DND-41 (cell line): ENCODE measurements around the gene ADAMTSL2.

Experiments
- EZH2 ChIP-seq: IDR thresholded peaks from 3 replicates; pipeline ENCODE4 v1.6.1; 2012; ENCODE audit warnings: borderline replicate concordance, low read depth, mild to moderate bottlenecking, moderate library complexity, low read length, inconsistent platforms; ENCODE audit not compliant: severe bottlenecking
- TF ChIP-seq, protein P1 (sequence below): IDR thresholded peaks from 2 replicates; pipeline ENCODE4 v1.5.1; 2012; ENCODE audit warnings: borderline replicate concordance, low read length, moderate library complexity, mild to moderate bottlenecking; ENCODE audit not compliant: poor library complexity, severe bottlenecking; ENCODE audit errors: extremely low read depth

DNA sequence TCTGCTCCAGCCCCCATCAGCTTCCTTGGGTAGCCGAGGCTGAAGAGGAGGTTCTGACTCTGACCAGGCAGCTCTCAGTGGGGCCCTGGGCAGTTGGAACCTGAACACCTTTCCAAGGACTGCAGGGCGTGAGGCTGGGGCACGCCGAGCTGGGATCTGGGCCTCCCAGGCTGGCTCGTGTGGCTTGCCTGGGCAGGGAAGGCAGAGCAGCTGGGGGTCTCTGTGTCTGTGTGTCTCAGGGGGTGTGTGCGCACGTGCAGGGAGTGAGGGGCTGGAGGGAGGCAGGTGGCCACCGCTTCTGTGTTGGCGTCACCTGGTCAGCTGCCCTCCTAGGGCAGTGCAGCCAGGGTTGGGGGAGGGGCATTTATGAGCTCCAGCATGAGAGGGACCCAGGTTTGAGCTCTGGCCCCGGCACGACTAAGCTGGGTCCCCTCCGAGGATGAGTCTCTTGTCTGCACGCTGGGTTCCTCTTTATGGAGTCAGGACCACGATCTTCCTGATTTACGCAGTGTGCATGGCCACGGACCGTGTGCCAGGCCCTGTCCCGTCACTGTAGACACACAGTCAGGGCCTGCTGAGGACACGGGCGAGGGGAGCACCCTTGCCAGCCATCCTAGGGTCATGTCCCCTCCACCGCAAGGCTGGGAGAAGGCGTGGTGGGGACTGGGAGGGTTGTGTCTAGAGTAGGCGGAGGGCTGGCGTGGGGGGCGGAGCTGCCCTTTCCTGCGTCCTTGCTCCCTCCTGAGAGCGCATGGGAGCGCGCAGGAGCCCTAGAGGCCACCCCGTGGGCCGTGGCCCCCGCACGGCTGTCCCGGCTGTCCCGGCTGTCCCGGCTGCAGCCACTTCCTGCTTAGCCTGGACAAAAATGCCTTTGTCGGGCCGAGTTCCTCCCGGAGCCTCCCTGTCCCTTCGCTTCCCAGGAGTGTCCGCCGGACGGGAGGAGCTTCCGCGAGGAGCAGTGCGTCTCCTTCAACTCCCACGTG, 4.6 kb downstream of the ADAMTSL2 start:
- TF ChIP-seq, protein P1, sequence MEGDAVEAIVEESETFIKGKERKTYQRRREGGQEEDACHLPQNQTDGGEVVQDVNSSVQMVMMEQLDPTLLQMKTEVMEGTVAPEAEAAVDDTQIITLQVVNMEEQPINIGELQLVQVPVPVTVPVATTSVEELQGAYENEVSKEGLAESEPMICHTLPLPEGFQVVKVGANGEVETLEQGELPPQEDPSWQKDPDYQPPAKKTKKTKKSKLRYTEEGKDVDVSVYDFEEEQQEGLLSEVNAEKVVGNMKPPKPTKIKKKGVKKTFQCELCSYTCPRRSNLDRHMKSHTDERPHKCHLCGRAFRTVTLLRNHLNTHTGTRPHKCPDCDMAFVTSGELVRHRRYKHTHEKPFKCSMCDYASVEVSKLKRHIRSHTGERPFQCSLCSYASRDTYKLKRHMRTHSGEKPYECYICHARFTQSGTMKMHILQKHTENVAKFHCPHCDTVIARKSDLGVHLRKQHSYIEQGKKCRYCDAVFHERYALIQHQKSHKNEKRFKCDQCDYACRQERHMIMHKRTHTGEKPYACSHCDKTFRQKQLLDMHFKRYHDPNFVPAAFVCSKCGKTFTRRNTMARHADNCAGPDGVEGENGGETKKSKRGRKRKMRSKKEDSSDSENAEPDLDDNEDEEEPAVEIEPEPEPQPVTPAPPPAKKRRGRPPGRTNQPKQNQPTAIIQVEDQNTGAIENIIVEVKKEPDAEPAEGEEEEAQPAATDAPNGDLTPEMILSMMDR = no peak
- no peak for TF ChIP-seq EZH2
